LNCaP clone FGC (cell line): ENCODE results near the gene GPR135.

Experiments used
- DNase-seq: peaks from one replicate; pipeline ENCODE4 v3.0.0-alpha.2; 2011; ENCODE audit warnings: low read depth
- H3K4me3 ChIP-seq: 2 replicates; pipeline ENCODE4 v1.5.1; 2011; ENCODE audit warnings: mild to moderate bottlenecking, low read depth, low read length, control low read depth
- TF ChIP-seq, protein P1 (sequence below): IDR thresholded peaks from 2 replicates; pipeline ENCODE4 v1.5.1; 2012; ENCODE audit warnings: mild to moderate bottlenecking; ENCODE audit not compliant: control insufficient read depth, insufficient read depth; ENCODE audit errors: extremely low read depth

Gene GPR135

GRCh38 chr14:59507063-59507751, 42.0 kb upstream of the GPR135 start:
- H3K4me3 ChIP-seq, result no peak overlapping the region

GRCh38 chr14:59503256-59503655, 38.1 kb upstream of the GPR135 start:
- no peak overlapping the region for H3K4me3 ChIP-seq
- no peak for DNase-seq
- TF ChIP-seq, protein P1, sequence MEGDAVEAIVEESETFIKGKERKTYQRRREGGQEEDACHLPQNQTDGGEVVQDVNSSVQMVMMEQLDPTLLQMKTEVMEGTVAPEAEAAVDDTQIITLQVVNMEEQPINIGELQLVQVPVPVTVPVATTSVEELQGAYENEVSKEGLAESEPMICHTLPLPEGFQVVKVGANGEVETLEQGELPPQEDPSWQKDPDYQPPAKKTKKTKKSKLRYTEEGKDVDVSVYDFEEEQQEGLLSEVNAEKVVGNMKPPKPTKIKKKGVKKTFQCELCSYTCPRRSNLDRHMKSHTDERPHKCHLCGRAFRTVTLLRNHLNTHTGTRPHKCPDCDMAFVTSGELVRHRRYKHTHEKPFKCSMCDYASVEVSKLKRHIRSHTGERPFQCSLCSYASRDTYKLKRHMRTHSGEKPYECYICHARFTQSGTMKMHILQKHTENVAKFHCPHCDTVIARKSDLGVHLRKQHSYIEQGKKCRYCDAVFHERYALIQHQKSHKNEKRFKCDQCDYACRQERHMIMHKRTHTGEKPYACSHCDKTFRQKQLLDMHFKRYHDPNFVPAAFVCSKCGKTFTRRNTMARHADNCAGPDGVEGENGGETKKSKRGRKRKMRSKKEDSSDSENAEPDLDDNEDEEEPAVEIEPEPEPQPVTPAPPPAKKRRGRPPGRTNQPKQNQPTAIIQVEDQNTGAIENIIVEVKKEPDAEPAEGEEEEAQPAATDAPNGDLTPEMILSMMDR, result no peak

More at GRCh38 chr14:59507063-59507751, 42.0 kb upstream of the GPR135 start:
- TF ChIP-seq, protein P1, result peak; percentile 99
- DNase-seq, result peak; percentile 50

GRCh38 chr14:59500732-59501131, 35.6 kb upstream of the GPR135 start:
- peak; percentile 67 for DNase-seq
- TF ChIP-seq, protein P1, result no peak
- H3K4me3 ChIP-seq, result no peak overlapping the region

DNA sequence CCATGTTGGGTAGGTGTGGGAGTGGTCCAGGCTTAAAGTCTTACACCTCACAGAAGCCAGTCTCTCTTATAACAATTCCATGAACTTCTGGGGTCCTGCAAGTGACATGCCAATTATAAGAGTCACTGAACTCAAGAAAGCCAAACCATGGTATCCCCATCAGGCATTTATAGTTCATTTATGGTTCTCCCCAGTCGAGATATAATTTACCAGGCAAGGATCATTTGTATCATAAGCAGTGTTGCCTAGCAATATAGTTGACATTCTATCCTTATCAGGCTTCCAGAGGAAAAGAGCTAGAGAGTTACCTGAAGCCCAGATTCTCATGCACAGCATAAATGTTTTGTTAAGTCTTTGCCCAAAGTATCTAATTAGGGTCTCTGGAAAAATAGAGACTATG, 27.2 kb upstream of the GPR135 start:
- TF ChIP-seq, protein P1, result no peak
- DNase-seq, result no peak
- no peak overlapping the region for H3K4me3 ChIP-seq

- no peak for DNase-seq
- TF ChIP-seq, protein P1, result no peak
- H3K4me3 ChIP-seq, result no peak overlapping the region
These were observed 25.6 kb upstream of the GPR135 start for GRCh38 chr14:59490756-59491155.

GRCh38 chr14:59484639-59485175, 19.5 kb upstream of the GPR135 start:
- H3K4me3 ChIP-seq, result peak overlapping the region; percentile 83
- TF ChIP-seq, protein P1, result no peak
- no peak for DNase-seq
